GM18498 (cell line): ENCODE data around the gene PRKRIP1.
"Not testable (repeated sequence)": the region's sequence is repeated elsewhere in the genome, so short reads cannot be mapped to it uniquely, and the experiment has no call there.

ENCODE experiments used
- ATAC-seq: cut with Tn5 transposase; IDR thresholded peaks from one replicate; pipeline ENCODE4 v1.9.1; 2021; ENCODE audit warnings: mild to moderate bottlenecking, moderate library complexity; ENCODE audit not compliant: unreplicated experiment

The PRKRIP1 gene

GRCh38 chr7:102429141-102429899 lies 33.2 kb downstream of the PRKRIP1 start:
- no peak for ATAC-seq

- no peak for ATAC-seq
Observed at GRCh38 chr7:102431617-102432298, 35.6 kb downstream of the PRKRIP1 start.

- peak; percentile 33 for ATAC-seq
Observed at GRCh38 chr7:102432442-102433218, 36.5 kb downstream of the PRKRIP1 start.

- ATAC-seq: peak; percentile 73
Observed at GRCh38 chr7:102433219-102434038, 37.3 kb downstream of the PRKRIP1 start, which contains the start of gene ORAI2. TSS of gene ORAI2 (plus strand) at chr7:102433575. CDS start at chr7:102438957, 5,382 bp downstream.

GRCh38 chr7:102434039-102434486 lies 37.9 kb downstream of the PRKRIP1 start:
- no peak for ATAC-seq

GRCh38 chr7:102436118-102436517 lies 40.0 kb downstream of the PRKRIP1 start:
- no peak for ATAC-seq

- no peak for ATAC-seq
Observed at GRCh38 chr7:102439963-102440795, 44.0 kb downstream of the PRKRIP1 start.

- peak; percentile 45 for ATAC-seq
Observed at GRCh38 chr7:102444961-102445673, 49.0 kb downstream of the PRKRIP1 start.

- ATAC-seq: no peak
Observed at GRCh38 chr7:102445674-102446071, 49.5 kb downstream of the PRKRIP1 start.

- ATAC-seq: no peak
Observed at GRCh38 chr7:102446387-102447156, 50.4 kb downstream of the PRKRIP1 start.

- no peak for ATAC-seq
Observed at GRCh38 chr7:102447311-102447710, 51.1 kb downstream of the PRKRIP1 start.

GRCh38 chr7:102449136-102449535 lies 53.0 kb downstream of the PRKRIP1 start:
- ATAC-seq: no peak

GRCh38 chr7:102450242-102450641 lies 54.1 kb downstream of the PRKRIP1 start:
- peak; percentile 47 for ATAC-seq

GRCh38 chr7:102451371-102452054 lies 55.4 kb downstream of the PRKRIP1 start:
- ATAC-seq: no peak

GRCh38 chr7:102452451-102452850 lies 56.3 kb downstream of the PRKRIP1 start:
- ATAC-seq: no peak

- ATAC-seq: no peak
Observed at GRCh38 chr7:102453319-102453718, 57.2 kb downstream of the PRKRIP1 start.

- no peak for ATAC-seq
Observed at GRCh38 chr7:102454468-102454867, 58.3 kb downstream of the PRKRIP1 start.

- ATAC-seq: not testable (repeated sequence)
Observed at GRCh38 chr7:102454932-102455331, 58.8 kb downstream of the PRKRIP1 start.
